MCF 10A (cell line): ENCODE data around the gene NEO1. TPM values are rescaled to one million over a fixed set of nuclear protein-coding genes. Genes with fewer than 3 reads are reported as not detected.
"Not testable (repeated sequence)": the region's sequence is repeated elsewhere in the genome, so short reads cannot be mapped to it uniquely, and the experiment has no call there.

Source experiments
- BruUV-seq: library from RNA; stranded (reverse); fragments of 400-500 nt; replicated peaks from 2 replicates; lab custom pipeline; 2021; lab: Mats Ljungman, UMichigan
- CTCF ChIA-PET: fragments of 300-600 bp; sonication (Branson Sonifier 250); formaldehyde crosslinking; extraction: SDS; loops from one replicate; lab custom pipeline; 2021; ENCODE audit warnings: antibody characterized with exemption, inconsistent platforms; lab: Yijun Ruan, JAX
- POLR2A ChIA-PET: fragments of 300-600, 350-650 bp; sonication (Branson Sonifier 250); formaldehyde crosslinking; extraction: SDS; loops from one replicate; lab custom pipeline; 2020; ENCODE audit warnings: antibody characterized with exemption, inconsistent platforms; lab: Yijun Ruan, JAX
- DNase-seq: peaks from one replicate; pipeline ENCODE4 v3.0.0-alpha.2; 2018; ENCODE audit not compliant: unreplicated experiment
- H3K27ac Mint-ChIP-seq: one replicate; pipeline ENCODE4 v1.8.0; 2022; ENCODE audit warnings: mild to moderate bottlenecking, low read depth, mixed read lengths; ENCODE audit not compliant: unreplicated experiment
- H3K27me3 Mint-ChIP-seq: one replicate; pipeline ENCODE4 v1.8.0; 2022; ENCODE audit warnings: mixed read lengths; ENCODE audit not compliant: insufficient read depth, unreplicated experiment
- H3K36me3 Mint-ChIP-seq: one replicate; pipeline ENCODE4 v1.8.0; 2022; ENCODE audit warnings: mild to moderate bottlenecking, moderate library complexity, mixed read lengths; ENCODE audit not compliant: insufficient read depth, unreplicated experiment
- H3K4me1 Mint-ChIP-seq: one replicate; pipeline ENCODE4 v1.8.0; 2022; ENCODE audit warnings: mixed read lengths; ENCODE audit not compliant: insufficient read depth, unreplicated experiment
- H3K4me3 Mint-ChIP-seq: one replicate; pipeline ENCODE4 v1.8.0; 2022; ENCODE audit warnings: mild to moderate bottlenecking, moderate library complexity, mixed read lengths; ENCODE audit not compliant: unreplicated experiment
- H3K9me3 Mint-ChIP-seq: one replicate; pipeline ENCODE4 v1.8.0; 2022; ENCODE audit warnings: mixed read lengths; ENCODE audit not compliant: unreplicated experiment
- CTCF ChIP-seq: fragments of 200-600 bp; IDR thresholded peaks from one replicate; pipeline ENCODE4 v1.8.0; 2022; ENCODE audit warnings: antibody characterized with exemption, mild to moderate bottlenecking; ENCODE audit not compliant: unreplicated experiment
- intact Hi-C: fragments of 100-400 bp; cut with micrococcal nuclease; formaldehyde crosslinking; loops from 2 replicates; pipeline ENCODE4 v1.14.1; 2022
- total RNA-seq: library from RNA; stranded (reverse); gene quantifications from 2 replicates; pipeline ENCODE4 v1.2.3, GENCODE V29; 2022

Gene NEO1
- total RNA-seq, 1 experiment from 2014 or later, result 13.2 TPM

- no peak for DNase-seq
- no peaks in the 10 kb centered on the region for H3K27me3 Mint-ChIP-seq
- no peak for TF ChIP-seq CTCF
- CTCF ChIA-PET, result interaction anchor here (0.5 kb wide), 1 partner anchor 190 kb away, joined by 3 read pairs; no protein-coding TSS in a partner anchor
- peaks cover 23% of the 10 kb centered on the region for H3K36me3 Mint-ChIP-seq
- POLR2A ChIA-PET, result no interaction called here
- intact Hi-C loops, result no loop called here
- BruUV-seq, result no TSS peak
- no peak overlapping the region for H3K4me3 Mint-ChIP-seq
- H3K27ac Mint-ChIP-seq, result no peak overlapping the region
- H3K4me1 Mint-ChIP-seq, result no peaks in the 10 kb centered on the region
- no peaks in the 10 kb centered on the region for H3K9me3 Mint-ChIP-seq
These were observed 246.4 kb downstream of the NEO1 start for GRCh38 chr15:73298522-73299245.

- H3K4me3 Mint-ChIP-seq, H3K27ac Mint-ChIP-seq, POLR2A ChIA-PET, BruUV-seq, H3K9me3 Mint-ChIP-seq, DNase-seq, H3K4me1 Mint-ChIP-seq, H3K27me3 Mint-ChIP-seq: not testable (repeated sequence)
- H3K36me3 Mint-ChIP-seq, result peaks cover 18% of the 10 kb centered on the region
- intact Hi-C loops, result loop anchor here (10.0 kb wide), 1 partner anchor 245 kb away; no protein-coding TSS in a partner anchor
- CTCF ChIA-PET, result interaction anchor here (1.2 kb wide), 1 partner anchor 405 kb away, joined by 3 read pairs; no protein-coding TSS in a partner anchor
These were observed 248.0 kb downstream of the NEO1 start for GRCh38 chr15:73300286-73300685.

- H3K4me1 Mint-ChIP-seq, result no peaks in the 10 kb centered on the region
- H3K36me3 Mint-ChIP-seq, result peaks cover 18% of the 10 kb centered on the region
- BruUV-seq, result no TSS peak
These were observed 251.4 kb downstream of the NEO1 start for GRCh38 chr15:73303636-73304035.

More at GRCh38 chr15:73303636-73304035, 251.4 kb downstream of the NEO1 start:
- H3K27ac Mint-ChIP-seq, result no peak overlapping the region
- H3K9me3 Mint-ChIP-seq, result no peaks in the 10 kb centered on the region
- no peaks in the 10 kb centered on the region for H3K27me3 Mint-ChIP-seq
- ChIA-PET POLR2A (no interaction called here), CTCF (interaction anchor here (0.6 to 3.6 kb wide), 2 partner anchors 249 to 333 kb away, joined by 3 to 23 read pairs; no protein-coding TSS in a partner anchor)
- no peak for TF ChIP-seq CTCF
- DNase-seq, result no peak
- intact Hi-C loops, result loop anchor here (10.0 kb wide), 1 partner anchor 241 kb away; no protein-coding TSS in a partner anchor
- no peak overlapping the region for H3K4me3 Mint-ChIP-seq
